Measurements from ENCODE around the gene SSTR3.
"Not testable (repeated sequence)": the region's sequence is repeated elsewhere in the genome, so short reads cannot be mapped to it uniquely, and the experiment has no call there.

The SSTR3 gene

DNA sequence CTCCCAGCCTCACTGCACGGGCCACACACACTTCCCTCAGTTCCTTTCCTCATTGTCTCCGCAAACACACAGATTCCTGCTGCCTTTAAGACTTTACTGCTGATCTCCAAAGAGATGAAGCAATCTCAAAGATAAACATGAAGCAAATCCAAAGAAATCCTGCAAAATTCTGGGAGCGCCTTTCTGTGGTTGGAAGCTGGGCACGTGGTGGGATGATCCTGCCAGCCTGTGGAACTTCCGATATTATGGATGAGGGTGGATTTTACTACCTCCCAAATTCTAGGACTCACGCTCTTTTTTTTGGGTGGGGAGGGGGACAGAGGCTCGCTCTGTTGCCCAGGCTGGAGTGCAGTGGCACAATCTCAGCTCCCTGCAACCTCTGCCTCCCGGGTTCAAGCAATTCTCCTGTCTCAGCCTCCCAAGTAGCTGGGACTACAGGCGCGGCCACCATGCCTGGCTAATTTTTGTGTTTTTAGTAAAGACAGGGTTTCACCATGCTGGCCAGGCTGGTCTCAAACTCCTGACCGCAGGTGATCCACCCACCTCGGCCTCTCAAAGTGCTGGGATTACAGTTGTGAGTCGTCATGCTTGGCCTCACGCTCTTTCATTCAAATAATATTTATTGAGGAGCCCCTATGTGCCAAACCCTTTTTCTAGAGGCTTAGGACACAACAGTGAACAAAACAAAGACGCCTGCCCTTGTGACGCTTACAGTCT lies 41.4 kb downstream of the SSTR3 start:
- H3K4me1 ChIP-seq (ENCODE audit: control insufficient read depth, insufficient read depth, low read length); DNase-seq (ENCODE audit: low read depth, low spot score): not testable (repeated sequence)
- WGBS (ENCODE audit: insufficient coverage, insufficient read length): no CpG with 5 or more reads among the region's 16 CpGs

DNA sequence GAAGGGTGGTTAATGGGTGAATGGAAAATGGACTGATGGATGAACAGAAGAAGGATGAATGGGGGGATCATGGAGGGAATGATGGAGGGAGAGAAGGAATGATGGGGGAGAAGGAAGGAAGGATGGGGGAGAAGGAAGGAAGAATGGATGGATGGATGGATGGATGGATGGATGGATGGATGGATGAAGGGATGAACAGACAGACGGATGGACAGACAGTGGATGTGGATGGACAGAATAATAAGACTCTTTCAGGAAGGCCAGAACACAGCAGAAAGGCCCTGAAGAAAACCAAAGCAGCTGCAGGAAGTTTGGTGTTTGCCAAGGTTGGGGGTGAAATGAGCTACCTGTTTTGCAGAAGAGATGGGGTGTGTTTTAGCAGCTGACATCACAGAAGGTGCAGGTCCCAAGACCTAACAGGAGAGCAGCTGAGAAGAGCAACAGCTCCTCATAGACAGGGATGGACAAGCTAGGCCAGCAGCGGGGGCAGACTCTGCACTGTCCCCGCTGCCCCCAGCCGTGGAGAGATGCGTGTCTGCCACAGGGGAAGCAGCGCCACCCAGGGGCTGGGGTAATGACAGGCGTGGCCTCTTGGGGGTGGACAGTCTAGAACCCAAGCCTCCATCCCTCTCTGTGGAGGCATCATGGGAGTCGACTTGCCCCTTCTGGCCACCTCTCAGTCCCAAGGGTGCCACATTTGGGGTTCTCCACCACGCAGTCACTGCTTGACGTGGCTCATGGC lies 42.2 kb downstream of the SSTR3 start:
- H3K27ac ChIP-seq (ENCODE audit: low read length): no peak overlapping the region
- no CpG with 5 or more reads among the region's 10 CpGs for WGBS (ENCODE audit: insufficient coverage, insufficient read length)
- DNase-seq (ENCODE audit: low read depth, low spot score): no peak
- H3K4me1 ChIP-seq (ENCODE audit: control insufficient read depth, insufficient read depth, low read length): peaks cover 4% of the 10 kb centered on the region; the same call in 1 of the 2 replicates
- H3K27me3 ChIP-seq (ENCODE audit: control insufficient read depth, insufficient read depth, low read length): no peaks in the 10 kb centered on the region
- H3K36me3 ChIP-seq (ENCODE audit: control insufficient read depth, insufficient read depth, low read length): no peaks in the 10 kb centered on the region
- H3K4me3 ChIP-seq (ENCODE audit: low read length): no peak overlapping the region
- no peaks in the 10 kb centered on the region for H3K9me3 ChIP-seq (ENCODE audit: control insufficient read depth, insufficient read depth, low read length)

More for the DNA sequence above, 41.4 kb downstream of the SSTR3 start:
- H3K36me3 ChIP-seq (ENCODE audit: control insufficient read depth, insufficient read depth, low read length); H3K27me3 ChIP-seq (ENCODE audit: control insufficient read depth, insufficient read depth, low read length); H3K4me3 ChIP-seq (ENCODE audit: low read length); H3K9me3 ChIP-seq (ENCODE audit: control insufficient read depth, insufficient read depth, low read length); H3K27ac ChIP-seq (ENCODE audit: low read length): not testable (repeated sequence)

DNA sequence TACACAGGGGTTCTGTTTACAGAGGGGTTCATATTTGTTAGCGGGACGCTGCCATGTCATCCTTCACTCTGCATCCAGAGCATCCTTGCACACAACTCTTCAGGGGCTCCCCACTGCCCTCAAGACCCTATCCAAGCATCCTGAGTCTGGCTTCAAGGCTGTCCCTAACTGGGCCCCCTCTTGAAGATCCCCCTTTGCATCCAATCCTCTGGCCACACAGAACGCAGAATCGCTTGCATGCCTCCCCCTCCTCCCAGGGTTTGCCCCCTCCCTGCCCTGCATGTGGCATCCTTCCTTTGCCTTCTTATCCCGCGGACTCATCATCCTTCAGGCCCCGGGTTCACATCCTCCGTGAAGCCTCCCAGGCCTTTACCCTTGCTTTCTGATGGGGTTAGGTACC lies 42.9 kb downstream of the SSTR3 start:
- Histone ChIP-seq H3K27ac (ENCODE audit: low read length) (no peak overlapping the region), H3K9me3 (ENCODE audit: control insufficient read depth, insufficient read depth, low read length) (no peaks in the 10 kb centered on the region), H3K27me3 (ENCODE audit: control insufficient read depth, insufficient read depth, low read length) (no peaks in the 10 kb centered on the region), H3K4me1 (ENCODE audit: control insufficient read depth, insufficient read depth, low read length) (peaks cover 4% of the 10 kb centered on the region; the same call in 1 of the 2 replicates), H3K4me3 (ENCODE audit: low read length) (no peak overlapping the region), H3K36me3 (ENCODE audit: control insufficient read depth, insufficient read depth, low read length) (no peaks in the 10 kb centered on the region)
- no CpG with 5 or more reads among the region's 8 CpGs for WGBS (ENCODE audit: insufficient coverage, insufficient read length)
- no peak for DNase-seq (ENCODE audit: low read depth, low spot score)

DNA sequence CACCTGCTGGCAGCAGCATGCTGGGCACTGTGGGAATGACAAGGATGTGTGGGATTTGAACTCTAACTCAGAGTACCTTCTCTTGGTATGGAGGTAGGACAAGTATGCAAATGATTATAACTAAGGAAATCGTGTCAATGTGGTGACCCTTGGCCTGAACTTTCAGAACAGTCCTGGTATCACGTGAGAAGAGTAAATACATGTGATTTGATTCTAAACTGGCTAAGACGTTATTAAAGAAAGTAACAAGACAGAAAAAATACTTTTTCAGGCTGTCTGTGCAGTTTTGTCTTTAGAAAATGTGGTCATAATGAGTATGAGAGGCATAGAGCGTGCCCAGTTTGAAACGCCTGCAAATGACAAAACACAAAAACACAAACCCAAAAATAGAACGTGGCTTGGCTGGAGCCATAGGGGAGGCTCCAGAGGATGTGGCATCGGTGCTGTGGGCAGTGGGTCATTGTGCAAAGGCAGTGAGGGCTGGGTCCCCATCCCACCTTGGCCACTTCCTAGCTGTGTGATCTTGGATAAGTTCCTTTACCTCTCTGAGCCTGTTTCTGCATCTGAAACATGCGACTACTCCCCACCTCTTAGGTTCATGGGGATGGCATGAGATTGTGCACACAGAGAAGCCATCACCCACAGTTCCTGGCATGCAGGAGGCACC lies 44.2 kb downstream of the SSTR3 start:
- peaks cover 4% of the 10 kb centered on the region; the same call in 1 of the 2 replicates for H3K4me1 ChIP-seq (ENCODE audit: control insufficient read depth, insufficient read depth, low read length)
- WGBS (ENCODE audit: insufficient coverage, insufficient read length): no CpG with 5 or more reads among the region's 8 CpGs
- no peaks in the 10 kb centered on the region for H3K36me3 ChIP-seq (ENCODE audit: control insufficient read depth, insufficient read depth, low read length)
- DNase-seq (ENCODE audit: low read depth, low spot score): no peak
- no peaks in the 10 kb centered on the region for H3K9me3 ChIP-seq (ENCODE audit: control insufficient read depth, insufficient read depth, low read length)
- H3K4me3 ChIP-seq (ENCODE audit: low read length): no peak overlapping the region
- H3K27ac ChIP-seq (ENCODE audit: low read length): no peak overlapping the region
- H3K27me3 ChIP-seq (ENCODE audit: control insufficient read depth, insufficient read depth, low read length): no peaks in the 10 kb centered on the region

DNA sequence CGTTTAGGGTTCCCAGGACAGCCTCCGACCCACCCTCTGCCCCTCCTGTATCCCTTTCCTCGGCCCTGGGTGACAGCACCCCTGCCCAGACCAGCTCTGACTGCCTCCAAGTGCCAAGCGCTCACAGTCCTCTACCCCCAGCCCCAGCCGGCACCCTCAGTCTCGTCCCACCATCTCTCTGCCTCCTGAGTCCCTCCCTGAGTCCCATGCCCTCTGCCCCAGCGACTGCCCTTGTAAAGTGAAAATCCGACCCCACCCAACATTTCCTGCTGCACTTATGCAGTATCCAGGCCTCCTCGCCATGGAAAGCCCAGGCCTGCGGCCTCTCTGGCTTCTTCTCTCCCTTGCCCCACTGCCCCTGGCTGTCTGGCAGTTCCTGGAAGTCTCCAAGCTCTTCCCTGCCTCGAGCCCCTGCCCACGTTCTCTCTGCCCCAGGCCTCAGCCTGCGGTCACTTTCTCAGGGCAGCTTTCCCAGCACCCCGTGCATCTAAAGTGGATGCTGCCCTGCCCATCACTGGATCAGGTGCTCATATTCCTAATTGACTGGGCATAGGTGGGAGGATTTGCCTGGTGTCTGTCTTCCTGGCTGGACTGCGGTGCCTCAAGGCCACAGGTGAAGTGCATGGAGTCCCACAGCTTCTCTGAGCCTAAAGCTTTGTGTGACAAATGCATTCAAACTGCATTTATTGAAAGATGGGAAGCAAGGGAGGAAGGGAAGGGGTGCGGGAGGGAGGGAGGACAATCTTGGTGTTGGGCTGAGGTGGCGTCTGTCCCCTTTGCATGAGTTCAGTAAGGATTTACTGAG lies 44.9 kb downstream of the SSTR3 start:
- H3K36me3 ChIP-seq (ENCODE audit: control insufficient read depth, insufficient read depth, low read length): no peaks in the 10 kb centered on the region
- WGBS (ENCODE audit: insufficient coverage, insufficient read length): no CpG with 5 or more reads among the region's 17 CpGs
- no peak overlapping the region for H3K4me3 ChIP-seq (ENCODE audit: low read length)
- no peak overlapping the region for H3K27ac ChIP-seq (ENCODE audit: low read length)
- no peaks in the 10 kb centered on the region for H3K9me3 ChIP-seq (ENCODE audit: control insufficient read depth, insufficient read depth, low read length)
- H3K27me3 ChIP-seq (ENCODE audit: control insufficient read depth, insufficient read depth, low read length): no peaks in the 10 kb centered on the region
- DNase-seq (ENCODE audit: low read depth, low spot score): no peak
- H3K4me1 ChIP-seq (ENCODE audit: control insufficient read depth, insufficient read depth, low read length): peaks cover 4% of the 10 kb centered on the region; the same call in 1 of the 2 replicates

DNA sequence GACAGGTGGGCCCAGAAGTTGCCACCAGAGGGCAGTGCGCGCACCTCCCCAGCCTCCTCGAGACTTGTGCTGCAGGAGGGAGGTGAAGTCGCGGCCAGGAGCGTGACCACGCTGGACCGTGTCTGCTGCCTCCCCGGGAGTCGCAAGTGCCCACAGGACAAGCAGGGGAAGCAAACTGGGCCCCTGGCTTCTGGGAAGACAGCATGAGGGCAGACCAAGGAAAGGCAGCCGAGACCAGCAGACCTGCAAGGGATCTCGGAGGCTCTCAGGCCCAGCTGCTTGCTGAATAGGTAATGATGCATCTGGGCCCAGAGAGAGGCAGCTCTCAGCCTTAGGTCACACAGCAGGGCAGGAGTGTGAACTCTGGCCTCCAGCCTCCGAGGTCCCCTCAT lies 45.6 kb downstream of the SSTR3 start:
- DNase-seq (ENCODE audit: low read depth, low spot score): no peak
- peaks cover 4% of the 10 kb centered on the region; the same call in 1 of the 2 replicates for H3K4me1 ChIP-seq (ENCODE audit: control insufficient read depth, insufficient read depth, low read length)
- H3K27ac ChIP-seq (ENCODE audit: low read length): no peak overlapping the region
- H3K27me3 ChIP-seq (ENCODE audit: control insufficient read depth, insufficient read depth, low read length): no peaks in the 10 kb centered on the region
- no peaks in the 10 kb centered on the region for H3K36me3 ChIP-seq (ENCODE audit: control insufficient read depth, insufficient read depth, low read length)
- H3K4me3 ChIP-seq (ENCODE audit: low read length): no peak overlapping the region
- no peaks in the 10 kb centered on the region for H3K9me3 ChIP-seq (ENCODE audit: control insufficient read depth, insufficient read depth, low read length)
- no CpG with 5 or more reads among the region's 13 CpGs for WGBS (ENCODE audit: insufficient coverage, insufficient read length)

DNA sequence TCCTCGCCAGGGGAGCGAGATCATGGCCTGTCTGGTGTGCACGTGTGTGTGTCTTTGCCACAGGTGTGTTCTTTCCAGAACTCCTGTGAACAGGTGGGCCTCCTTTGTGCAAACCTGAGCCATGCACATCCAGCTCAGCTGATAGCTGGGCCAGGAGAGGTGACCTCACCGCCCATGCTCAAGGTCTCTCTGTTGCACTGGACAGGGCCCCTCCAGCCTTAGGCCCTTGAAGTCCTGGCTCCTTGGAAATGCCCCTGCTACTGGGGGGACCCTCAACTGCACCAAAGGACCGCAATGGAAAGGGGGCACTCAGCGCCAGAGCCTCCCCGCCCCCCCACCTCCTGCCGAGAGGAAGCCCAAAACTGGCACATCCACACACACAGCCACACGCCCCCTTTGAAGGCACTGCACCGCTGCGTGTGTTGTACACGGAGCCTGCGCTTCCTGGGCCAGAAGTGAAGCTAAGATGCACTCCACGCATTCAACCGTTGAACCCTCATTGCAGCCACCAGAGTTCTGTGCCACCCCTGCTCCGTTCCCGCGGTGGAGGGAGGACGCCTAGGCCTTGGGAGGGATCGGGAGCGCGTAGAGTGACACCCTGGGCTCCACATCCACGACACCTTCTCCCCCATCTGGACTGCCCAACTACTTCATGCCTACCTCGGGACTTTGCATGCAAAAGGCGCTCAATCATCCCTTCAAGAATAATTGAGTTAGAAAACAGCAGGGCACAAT lies 46.2 kb downstream of the SSTR3 start:
- no CpG with 5 or more reads among the region's 25 CpGs for WGBS (ENCODE audit: insufficient coverage, insufficient read length)
- H3K4me1 ChIP-seq (ENCODE audit: control insufficient read depth, insufficient read depth, low read length): peaks cover 4% of the 10 kb centered on the region; the same call in 1 of the 2 replicates

DNA sequence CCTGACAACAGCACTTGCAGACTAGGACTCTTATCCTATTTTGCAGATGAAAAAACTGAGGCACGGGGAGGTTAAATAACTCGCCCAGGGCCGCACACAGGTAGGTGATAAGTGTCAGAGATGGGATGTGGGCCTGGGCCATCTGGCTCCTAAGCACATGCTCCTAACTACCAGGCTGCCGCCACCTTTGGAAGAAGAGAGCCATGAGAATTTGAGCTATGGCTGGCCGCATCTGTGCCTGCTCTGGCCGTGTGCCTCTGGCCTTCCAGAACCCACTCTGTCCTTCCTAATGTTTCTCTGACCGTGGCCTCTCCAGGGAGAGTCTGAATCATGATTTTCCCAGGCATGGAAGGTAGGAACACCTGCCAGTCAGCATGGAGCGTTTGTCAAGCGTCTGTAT lies 47.2 kb downstream of the SSTR3 start:
- no peak overlapping the region for H3K27ac ChIP-seq (ENCODE audit: low read length)
- WGBS (ENCODE audit: insufficient coverage, insufficient read length): no CpG with 5 or more reads among the region's 9 CpGs

More for the DNA sequence above, 46.2 kb downstream of the SSTR3 start:
- no peak overlapping the region for H3K27ac ChIP-seq (ENCODE audit: low read length)
- H3K27me3 ChIP-seq (ENCODE audit: control insufficient read depth, insufficient read depth, low read length): no peaks in the 10 kb centered on the region
- H3K36me3 ChIP-seq (ENCODE audit: control insufficient read depth, insufficient read depth, low read length): no peaks in the 10 kb centered on the region
- no peak for DNase-seq (ENCODE audit: low read depth, low spot score)
- H3K4me3 ChIP-seq (ENCODE audit: low read length): no peak overlapping the region
- H3K9me3 ChIP-seq (ENCODE audit: control insufficient read depth, insufficient read depth, low read length): no peaks in the 10 kb centered on the region

DNA sequence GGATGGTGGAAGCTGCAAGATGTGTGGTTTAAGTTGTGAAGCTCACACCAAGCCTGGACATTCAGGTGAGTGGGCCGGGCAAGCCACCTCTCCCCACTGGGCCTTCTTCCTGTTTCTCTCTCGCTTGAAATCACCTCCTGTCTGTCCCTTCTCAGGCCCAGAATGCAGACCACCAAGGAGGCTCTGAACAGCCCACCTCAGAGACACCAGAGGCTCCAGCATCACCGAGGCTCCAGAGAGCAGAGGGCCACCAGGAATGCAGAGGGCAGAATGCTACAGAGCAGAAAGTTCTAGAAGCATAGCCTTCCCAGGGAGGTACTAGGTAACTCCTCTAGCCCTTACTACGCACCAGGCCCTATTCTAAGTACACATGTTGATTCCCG lies 47.8 kb downstream of the SSTR3 start:
- no peak for DNase-seq (ENCODE audit: low read depth, low spot score)
- no CpG with 5 or more reads among the region's 5 CpGs for WGBS (ENCODE audit: insufficient coverage, insufficient read length)
- H3K9me3 ChIP-seq (ENCODE audit: control insufficient read depth, insufficient read depth, low read length): no peaks in the 10 kb centered on the region
- H3K27me3 ChIP-seq (ENCODE audit: control insufficient read depth, insufficient read depth, low read length): no peaks in the 10 kb centered on the region
- no peak overlapping the region for H3K27ac ChIP-seq (ENCODE audit: low read length)
- H3K4me1 ChIP-seq (ENCODE audit: control insufficient read depth, insufficient read depth, low read length): peaks cover 4% of the 10 kb centered on the region; the same call in 1 of the 2 replicates
- no peaks in the 10 kb centered on the region for H3K36me3 ChIP-seq (ENCODE audit: control insufficient read depth, insufficient read depth, low read length)
- no peak overlapping the region for H3K4me3 ChIP-seq (ENCODE audit: low read length)

More for the DNA sequence above, 47.2 kb downstream of the SSTR3 start:
- Histone ChIP-seq H3K27me3 (ENCODE audit: control insufficient read depth, insufficient read depth, low read length) (no peaks in the 10 kb centered on the region), H3K9me3 (ENCODE audit: control insufficient read depth, insufficient read depth, low read length) (no peaks in the 10 kb centered on the region), H3K36me3 (ENCODE audit: control insufficient read depth, insufficient read depth, low read length) (no peaks in the 10 kb centered on the region), H3K4me3 (ENCODE audit: low read length) (no peak overlapping the region), H3K4me1 (ENCODE audit: control insufficient read depth, insufficient read depth, low read length) (peaks cover 4% of the 10 kb centered on the region; the same call in 1 of the 2 replicates)
- no peak for DNase-seq (ENCODE audit: low read depth, low spot score)
